GM06990 (cell line): ENCODE data around the gene KATNAL1.
A peak's percentile ranks its signal among the peaks of the same experiment; 100 is the strongest.

ENCODE experiments used
- DNase-seq: peaks from one replicate; pipeline ENCODE4 v3.0.0-alpha.2; 2011; ENCODE audit not compliant: insufficient read length; ENCODE audit errors: extremely low read depth
- H3K27me3 ChIP-seq: replicated peaks from 2 replicates; pipeline ENCODE4 v1.6.0; 2011; ENCODE audit warnings: low read length; ENCODE audit not compliant: control insufficient read depth, insufficient read depth
- H3K36me3 ChIP-seq: 2 replicates; pipeline ENCODE4 v1.5.1; 2011; ENCODE audit warnings: low read length; ENCODE audit not compliant: control insufficient read depth, insufficient read depth
- H3K4me3 ChIP-seq: replicated peaks from 2 replicates; pipeline ENCODE4 v1.5.1; 2011; ENCODE audit warnings: low read depth, mild to moderate bottlenecking, control low read depth, low read length
- TF ChIP-seq, protein P1 (sequence below): IDR thresholded peaks from 2 replicates; pipeline ENCODE4 v1.5.1; 2011; ENCODE audit warnings: low read length, control low read depth, mild to moderate bottlenecking, inconsistent platforms; ENCODE audit not compliant: insufficient read depth, poor library complexity, severe bottlenecking

KATNAL1 gene

DNA sequence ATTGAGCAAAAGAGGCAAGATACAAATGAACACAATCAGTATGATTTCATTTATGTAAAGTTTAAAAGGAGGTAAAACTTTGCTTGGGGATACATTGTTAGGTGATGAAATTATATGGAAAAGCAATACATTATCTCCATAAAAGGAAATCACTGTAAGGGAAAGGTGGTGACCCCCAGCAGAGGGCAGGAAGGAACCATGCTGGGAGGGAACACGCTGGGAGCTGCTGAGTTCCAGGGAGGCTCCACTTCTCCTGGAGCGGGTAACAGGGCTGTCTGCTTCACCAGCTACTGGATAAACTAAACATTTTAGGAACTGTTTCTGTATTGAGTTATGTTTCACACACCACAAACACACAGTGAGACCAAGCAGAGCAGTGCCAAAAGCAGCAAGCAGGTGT lies 91.2 kb downstream of the KATNAL1 start:
- no peak overlapping the region for H3K4me3 ChIP-seq
- TF ChIP-seq, protein P1, sequence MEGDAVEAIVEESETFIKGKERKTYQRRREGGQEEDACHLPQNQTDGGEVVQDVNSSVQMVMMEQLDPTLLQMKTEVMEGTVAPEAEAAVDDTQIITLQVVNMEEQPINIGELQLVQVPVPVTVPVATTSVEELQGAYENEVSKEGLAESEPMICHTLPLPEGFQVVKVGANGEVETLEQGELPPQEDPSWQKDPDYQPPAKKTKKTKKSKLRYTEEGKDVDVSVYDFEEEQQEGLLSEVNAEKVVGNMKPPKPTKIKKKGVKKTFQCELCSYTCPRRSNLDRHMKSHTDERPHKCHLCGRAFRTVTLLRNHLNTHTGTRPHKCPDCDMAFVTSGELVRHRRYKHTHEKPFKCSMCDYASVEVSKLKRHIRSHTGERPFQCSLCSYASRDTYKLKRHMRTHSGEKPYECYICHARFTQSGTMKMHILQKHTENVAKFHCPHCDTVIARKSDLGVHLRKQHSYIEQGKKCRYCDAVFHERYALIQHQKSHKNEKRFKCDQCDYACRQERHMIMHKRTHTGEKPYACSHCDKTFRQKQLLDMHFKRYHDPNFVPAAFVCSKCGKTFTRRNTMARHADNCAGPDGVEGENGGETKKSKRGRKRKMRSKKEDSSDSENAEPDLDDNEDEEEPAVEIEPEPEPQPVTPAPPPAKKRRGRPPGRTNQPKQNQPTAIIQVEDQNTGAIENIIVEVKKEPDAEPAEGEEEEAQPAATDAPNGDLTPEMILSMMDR = no peak
- no peak for DNase-seq
- H3K27me3 ChIP-seq = no peaks in the 10 kb centered on the region
- H3K36me3 ChIP-seq = no peaks in the 10 kb centered on the region

DNA sequence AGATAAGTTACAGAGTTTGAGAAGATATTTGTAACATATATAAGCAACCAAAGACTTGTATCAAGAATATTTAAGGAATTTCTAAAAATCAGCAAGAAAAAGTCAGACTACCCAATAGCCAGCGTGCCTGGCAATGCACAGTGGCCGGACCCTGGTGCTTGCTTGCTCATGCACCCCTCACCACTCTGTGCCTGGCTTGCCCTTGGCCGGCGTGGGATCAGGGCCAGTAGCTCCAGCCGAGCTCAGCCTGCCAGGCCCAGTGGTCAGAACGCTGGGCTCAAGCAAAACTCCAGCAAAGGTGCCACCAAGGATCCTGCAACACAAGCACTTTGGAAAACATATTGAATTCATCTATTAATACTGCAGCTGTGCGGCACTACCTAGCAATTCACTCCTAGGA lies 95.1 kb downstream of the KATNAL1 start:
- TF ChIP-seq, protein P1 = no peak
- DNase-seq = no peak
- Histone ChIP-seq H3K36me3 (no peaks in the 10 kb centered on the region), H3K27me3 (no peaks in the 10 kb centered on the region), H3K4me3 (no peak overlapping the region)

- no peaks in the 10 kb centered on the region for H3K36me3 ChIP-seq
- DNase-seq = no peak
- TF ChIP-seq, protein P1 = no peak
- no peaks in the 10 kb centered on the region for H3K27me3 ChIP-seq
- H3K4me3 ChIP-seq = no peak overlapping the region
Observed at GRCh38 chr13:30211745-30212144, 95.6 kb downstream of the KATNAL1 start.

- Histone ChIP-seq H3K36me3 (no peaks in the 10 kb centered on the region), H3K27me3 (no peaks in the 10 kb centered on the region), H3K4me3 (no peak overlapping the region)
- DNase-seq = peak; percentile 46
- TF ChIP-seq, protein P1 = no peak
Observed at GRCh38 chr13:30204564-30204963, 102.8 kb downstream of the KATNAL1 start.

GRCh38 chr13:30196025-30196424 lies 111.3 kb downstream of the KATNAL1 start:
- H3K4me3 ChIP-seq = no peak overlapping the region
- no peaks in the 10 kb centered on the region for H3K27me3 ChIP-seq
- TF ChIP-seq, protein P1 = no peak
- no peaks in the 10 kb centered on the region for H3K36me3 ChIP-seq
- no peak for DNase-seq

- TF ChIP-seq, protein P1 = no peak
- H3K36me3 ChIP-seq = no peaks in the 10 kb centered on the region
- H3K4me3 ChIP-seq = no peak overlapping the region
- no peak for DNase-seq
- no peaks in the 10 kb centered on the region for H3K27me3 ChIP-seq
Observed at GRCh38 chr13:30194906-30195305, 112.4 kb downstream of the KATNAL1 start.
